LNCAP (cell line): Measurements from ENCODE around the gene KCTD16.
A peak's percentile ranks its signal among the peaks of the same experiment; 100 is the strongest.

Experiments
- TF ChIP-seq, protein P1 (sequence below): fragments of 450-650 bp; IDR thresholded peaks from 2 replicates; pipeline ENCODE4 v1.5.1; 2017; ENCODE audit warnings: mild to moderate bottlenecking

Gene KCTD16

DNA sequence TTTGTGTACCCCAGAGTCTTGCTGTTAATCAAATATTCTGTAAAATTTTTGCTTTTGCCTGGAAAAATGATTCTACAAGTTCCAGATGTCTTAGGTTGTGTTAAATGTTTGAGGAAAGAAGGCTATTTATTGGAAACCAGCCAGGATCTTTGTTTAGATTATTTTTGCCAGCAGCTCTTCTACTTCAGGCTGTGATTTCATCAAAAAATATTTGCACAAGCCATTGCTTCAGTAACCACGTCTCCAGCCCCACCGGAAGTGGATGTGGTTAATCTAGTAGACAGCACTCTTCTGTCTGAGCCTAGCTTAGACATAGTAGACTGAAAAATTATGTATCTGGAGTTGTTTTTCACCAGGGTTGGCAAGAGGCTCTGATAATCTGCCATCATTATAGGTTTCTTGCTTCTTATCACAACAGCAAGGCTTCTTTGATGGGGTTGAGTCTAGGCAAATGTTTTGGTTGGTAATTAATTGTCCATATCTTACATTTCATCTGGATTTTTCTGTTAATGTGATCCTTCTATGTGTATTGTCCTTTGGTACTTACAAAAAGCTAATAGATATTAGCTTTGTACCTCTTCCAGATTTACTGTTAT, 17.1 kb downstream of the KCTD16 start:
- TF ChIP-seq, protein P1, sequence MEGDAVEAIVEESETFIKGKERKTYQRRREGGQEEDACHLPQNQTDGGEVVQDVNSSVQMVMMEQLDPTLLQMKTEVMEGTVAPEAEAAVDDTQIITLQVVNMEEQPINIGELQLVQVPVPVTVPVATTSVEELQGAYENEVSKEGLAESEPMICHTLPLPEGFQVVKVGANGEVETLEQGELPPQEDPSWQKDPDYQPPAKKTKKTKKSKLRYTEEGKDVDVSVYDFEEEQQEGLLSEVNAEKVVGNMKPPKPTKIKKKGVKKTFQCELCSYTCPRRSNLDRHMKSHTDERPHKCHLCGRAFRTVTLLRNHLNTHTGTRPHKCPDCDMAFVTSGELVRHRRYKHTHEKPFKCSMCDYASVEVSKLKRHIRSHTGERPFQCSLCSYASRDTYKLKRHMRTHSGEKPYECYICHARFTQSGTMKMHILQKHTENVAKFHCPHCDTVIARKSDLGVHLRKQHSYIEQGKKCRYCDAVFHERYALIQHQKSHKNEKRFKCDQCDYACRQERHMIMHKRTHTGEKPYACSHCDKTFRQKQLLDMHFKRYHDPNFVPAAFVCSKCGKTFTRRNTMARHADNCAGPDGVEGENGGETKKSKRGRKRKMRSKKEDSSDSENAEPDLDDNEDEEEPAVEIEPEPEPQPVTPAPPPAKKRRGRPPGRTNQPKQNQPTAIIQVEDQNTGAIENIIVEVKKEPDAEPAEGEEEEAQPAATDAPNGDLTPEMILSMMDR = no peak

DNA sequence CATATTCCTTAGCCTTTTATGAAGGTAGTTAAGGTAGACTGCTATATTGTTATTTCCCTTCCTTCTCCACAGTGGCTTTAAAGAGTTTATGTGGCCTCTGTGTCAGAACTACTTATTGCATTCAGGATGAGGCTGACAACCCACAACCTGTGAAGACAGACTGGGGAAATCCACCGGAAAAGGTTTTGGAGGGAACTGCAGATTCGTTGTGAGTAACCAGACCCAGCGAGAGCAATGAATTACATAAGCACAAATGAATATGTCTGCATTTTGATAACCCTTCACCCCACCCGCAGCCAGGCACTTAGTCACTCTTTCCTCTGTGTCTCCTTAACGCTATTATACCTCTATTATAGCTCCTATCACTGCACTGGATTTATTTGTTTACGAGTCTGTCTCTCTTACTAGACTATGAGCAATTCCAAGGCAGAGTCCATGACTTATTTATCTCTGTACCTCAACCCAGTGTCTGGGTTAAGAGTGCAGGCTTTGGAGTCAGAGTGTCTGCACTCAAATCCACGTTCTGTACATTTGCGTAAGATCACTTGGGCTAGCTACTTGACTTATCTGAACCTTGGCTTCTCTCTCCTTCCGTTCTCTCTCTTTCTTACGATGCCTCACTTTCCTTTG, 19.2 kb downstream of the KCTD16 start:
- TF ChIP-seq, protein P1 = no peak

DNA sequence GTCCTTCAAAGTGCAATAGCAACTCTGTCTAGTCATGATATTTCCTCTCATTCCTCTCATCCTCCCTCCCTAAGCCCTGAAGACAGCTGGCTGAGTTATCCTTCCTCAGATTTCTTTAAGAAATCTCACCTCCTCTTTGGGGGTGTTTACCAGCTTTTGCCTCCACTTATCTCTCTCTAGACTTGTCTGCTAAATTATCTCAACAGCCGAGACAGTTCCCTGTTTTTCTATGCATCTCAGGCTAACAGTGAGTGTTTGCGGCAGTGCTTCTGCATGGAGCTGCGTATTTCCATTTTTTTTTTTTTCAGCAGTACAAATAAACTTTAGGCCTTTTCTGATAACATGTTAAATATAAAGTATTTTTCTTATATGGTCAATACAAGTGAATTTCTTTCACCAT, 20.9 kb downstream of the KCTD16 start:
- TF ChIP-seq, protein P1 = no peak

DNA sequence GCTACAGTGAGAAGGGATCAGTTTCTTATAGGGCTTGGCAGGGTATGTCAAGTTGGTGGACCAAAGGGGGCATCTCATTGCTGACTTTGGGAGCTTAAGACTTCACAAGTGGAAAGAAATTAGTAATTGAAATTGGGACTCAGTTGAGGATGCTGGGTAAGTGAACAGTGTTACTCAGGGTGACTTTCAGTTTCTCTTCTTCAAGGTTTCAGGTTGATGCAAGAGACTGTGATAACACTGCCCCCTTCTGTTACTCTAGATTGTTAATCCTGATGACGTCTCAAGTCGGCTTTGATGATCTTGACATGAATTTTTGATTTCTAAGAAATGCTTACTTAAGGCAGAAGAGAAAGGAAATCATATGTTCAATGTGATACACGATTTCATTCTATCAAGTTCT, 21.3 kb downstream of the KCTD16 start:
- TF ChIP-seq, protein P1 = peak; percentile 56

DNA sequence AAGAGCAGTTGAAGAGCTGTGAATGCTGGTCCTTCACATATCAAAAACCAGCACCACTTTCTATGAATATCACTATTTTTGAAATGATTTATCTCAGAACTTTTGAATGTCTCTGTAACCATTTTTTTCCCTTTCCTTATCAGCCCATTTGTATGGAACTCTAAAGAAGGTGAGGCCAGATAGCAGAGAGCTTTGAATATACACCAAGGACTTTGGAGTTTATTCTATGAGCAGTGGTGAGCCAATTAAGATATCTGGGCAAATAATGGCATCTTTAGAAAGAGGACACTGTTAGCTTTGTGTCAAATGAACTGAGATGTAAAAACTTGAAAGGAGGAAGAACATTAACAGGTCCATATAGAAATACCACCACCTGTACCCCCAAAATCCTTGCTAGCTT, 22.0 kb downstream of the KCTD16 start:
- TF ChIP-seq, protein P1 = no peak

DNA sequence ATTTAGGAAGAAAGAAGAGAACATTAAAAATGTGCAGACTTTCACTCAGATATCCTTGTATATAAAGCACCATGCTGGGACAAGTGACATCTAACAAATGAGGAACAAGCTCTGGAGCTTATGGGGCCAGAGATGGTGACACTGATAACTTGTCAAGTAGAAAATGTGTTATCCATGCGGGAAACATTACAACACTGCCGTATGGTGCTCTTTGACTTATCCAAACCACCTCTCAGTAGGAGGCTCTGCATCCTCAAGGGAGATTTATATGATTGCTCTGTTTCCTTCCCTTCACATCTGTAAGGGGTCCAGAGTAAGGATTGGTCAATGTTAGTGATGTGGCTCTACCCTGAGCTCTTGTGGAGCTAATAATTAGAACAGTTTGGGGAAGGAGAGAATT, 23.5 kb downstream of the KCTD16 start:
- TF ChIP-seq, protein P1 = no peak

DNA sequence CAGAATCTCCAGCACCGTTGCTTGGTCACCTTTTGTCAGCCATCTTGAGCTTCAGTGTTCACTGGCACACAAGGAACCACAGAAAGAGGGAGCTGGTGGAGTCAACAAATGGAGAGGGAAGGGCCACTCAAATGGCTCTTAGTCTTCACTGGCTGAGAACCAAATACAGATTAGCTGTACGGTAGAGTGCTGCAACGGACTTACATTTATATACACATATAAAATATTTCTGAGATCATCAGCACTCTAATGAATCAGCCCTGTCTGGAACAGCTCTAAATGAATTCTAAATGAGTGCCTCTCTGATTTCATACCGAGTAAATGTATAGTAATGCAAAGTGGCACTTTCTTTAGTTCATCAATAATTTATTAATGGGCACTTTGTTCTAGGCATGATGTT, 24.8 kb downstream of the KCTD16 start:
- TF ChIP-seq, protein P1 = no peak
